ENCODE measurements around the gene LPIN2.

- TF ChIP-seq SPI1 (IDR thresholded peaks at IDR 0.05; ENCODE audit: borderline replicate concordance, low read depth) (no peak), CTCF (IDR thresholded peaks at IDR 0.05; ENCODE audit: insufficient read depth, low read length) (no peak)
Observed at GRCh38 chr18:3013024-3013804, at the start of gene LPIN2.

All from HL-60 (cell line).